HG03159 (cell line): ENCODE measurements around the gene RAPH1.

Experiments
- ATAC-seq: cut with Tn5 transposase; IDR thresholded peaks from one replicate; pipeline ENCODE4 v1.9.1; 2021; ENCODE audit warnings: mild to moderate bottlenecking, moderate library complexity; ENCODE audit not compliant: unreplicated experiment

The RAPH1 gene

DNA sequence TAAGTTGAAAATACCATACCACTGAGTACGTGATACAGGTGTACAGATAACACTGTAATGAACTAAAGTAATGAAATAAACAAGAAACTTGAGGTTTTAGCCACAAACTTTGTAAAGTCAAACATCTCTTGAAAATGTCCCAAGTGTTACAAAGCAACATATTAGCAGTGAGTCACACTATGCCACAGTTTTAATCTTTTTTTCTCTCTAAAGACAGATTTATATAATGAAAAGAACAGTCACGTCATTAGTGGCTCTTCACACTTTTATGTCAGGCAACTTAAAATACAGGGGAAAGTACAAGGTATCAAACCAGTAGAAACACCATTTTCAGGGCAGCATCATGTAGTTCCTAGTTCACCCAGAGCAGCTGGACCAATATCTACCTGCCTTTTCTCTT lies 42.1 kb downstream of the RAPH1 start:
- no peak for ATAC-seq

DNA sequence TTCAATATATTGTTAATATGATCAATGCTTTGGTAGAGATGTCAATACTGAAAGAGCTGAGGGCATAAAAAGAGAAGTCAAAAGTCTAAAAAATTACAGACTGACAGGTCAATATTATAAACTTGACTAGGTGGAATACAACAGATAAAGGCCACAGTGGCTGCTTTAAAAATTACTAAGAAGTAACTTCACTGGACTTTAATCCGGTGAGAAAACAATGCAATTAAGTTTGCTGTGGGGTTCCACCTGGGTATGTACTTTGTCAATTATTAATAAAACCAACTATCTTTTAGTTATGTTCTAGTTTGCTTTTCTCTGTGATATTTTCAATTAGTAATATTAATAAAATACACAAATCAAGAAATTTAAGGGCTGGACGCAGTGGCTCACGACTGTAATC lies 44.7 kb downstream of the RAPH1 start:
- no peak for ATAC-seq

DNA sequence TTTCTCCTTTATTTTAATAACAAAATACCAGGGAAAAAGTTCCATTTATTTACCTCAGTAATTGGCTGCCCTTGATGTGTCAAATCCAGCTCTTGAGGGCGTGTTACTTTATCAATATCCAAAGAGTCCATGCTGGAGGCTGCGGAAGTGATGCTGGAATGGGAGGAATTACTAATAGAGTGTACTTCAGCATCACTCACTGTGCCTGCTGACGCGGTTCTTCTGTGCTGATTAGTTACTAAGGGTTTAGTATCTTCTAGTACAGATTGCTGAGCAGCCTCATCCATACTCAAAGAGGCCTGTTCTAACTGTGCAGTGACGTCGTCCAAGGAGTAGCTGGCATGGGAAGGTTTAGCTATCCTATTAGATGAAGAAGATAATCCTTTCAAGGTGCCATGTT lies 45.6 kb downstream of the RAPH1 start:
- no peak for ATAC-seq

DNA sequence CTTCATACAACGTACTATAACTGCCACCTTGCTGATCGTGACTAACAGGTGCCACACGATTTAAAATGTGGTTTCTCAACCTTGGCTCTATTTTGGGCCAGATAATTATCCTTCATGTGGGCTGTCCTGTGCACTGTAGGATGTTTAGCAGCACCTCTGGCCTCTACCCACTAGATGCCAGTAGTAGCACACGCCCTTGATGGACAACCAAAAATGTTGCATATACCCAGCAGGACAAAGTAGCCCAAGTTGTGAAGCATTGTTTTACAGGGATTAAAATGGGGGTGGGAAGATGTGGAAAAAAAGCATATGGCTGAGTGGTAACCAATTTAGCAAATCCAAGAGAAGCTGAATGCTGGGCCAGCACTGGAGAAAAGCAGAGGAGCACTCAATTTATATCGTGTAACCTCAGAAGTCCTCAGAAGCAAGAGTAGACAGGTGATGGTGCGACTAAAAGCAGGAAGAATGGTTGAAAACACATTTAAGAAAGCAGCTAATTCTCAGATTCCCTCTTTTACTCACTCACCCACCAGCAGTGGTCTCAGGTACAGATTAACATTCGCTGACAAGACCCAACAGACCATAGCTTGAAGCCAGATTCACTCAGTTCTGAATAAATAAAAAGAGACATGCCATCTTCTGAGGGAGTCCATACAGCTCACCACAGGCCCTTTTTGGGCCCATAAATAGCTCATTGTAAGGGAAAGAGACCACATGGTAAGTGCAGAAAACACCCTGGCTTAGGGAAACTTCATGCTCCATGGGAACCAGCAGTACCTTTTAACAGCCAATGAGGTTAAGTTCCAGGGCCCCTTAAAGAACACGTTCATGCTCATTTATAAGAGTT lies 50.6 kb downstream of the RAPH1 start:
- ATAC-seq: peak; percentile 70

DNA sequence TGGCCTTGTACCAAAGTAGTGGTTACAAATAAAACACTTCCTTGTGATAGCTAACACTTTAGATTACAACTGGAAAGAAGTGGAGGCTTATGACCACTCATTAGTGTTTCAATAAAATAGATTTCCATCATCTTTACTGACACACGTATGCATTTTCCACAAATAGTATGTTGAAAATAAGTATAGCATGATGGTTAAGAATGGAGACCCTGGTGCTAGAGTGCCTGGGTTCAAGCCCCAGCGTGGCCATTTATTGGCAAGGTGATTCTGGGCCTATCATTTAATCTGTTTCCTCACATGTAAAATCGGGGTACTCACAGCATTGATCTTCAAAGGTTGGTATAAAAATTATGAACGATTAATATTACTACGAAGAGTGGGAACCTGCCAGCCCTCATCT lies 54.5 kb downstream of the RAPH1 start:
- ATAC-seq: no peak

DNA sequence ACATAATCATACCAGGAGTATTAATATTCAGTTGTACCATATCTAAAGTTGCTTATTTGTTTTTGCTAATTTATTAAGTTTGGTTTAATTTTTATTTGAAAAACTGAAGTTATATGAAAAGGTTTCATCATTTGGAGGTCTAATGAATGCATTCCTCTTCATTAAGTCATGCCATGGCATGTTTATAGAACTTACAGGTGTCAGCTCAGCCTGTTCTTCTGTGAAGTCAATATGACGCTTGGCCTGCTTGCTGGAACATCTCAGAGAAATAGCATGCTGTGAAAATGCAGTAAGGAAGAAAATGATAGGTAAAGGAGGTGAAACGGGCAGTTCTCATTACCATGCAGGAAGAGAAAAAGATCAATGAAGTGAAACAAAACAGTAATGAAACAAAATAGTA lies 58.2 kb downstream of the RAPH1 start:
- no peak for ATAC-seq

DNA sequence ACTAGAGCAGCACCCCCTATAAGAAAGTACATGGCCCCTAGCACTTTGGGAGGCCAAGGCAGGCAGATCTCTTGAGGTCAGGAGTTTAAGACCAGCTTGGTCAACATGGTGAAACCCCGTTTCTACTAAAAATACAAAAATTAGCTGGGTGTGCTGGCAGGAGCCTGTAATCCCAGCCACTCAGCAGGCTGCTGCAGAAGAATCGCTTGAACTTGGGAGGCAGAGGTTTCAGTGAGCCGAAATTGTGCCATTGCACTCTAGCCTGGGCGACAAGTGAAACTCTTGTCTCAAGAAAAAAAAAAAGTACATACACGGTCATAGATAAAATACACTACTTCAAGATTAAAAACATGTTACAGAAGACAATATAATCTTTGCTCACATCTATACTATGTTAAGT lies 63.8 kb downstream of the RAPH1 start:
- no peak for ATAC-seq

DNA sequence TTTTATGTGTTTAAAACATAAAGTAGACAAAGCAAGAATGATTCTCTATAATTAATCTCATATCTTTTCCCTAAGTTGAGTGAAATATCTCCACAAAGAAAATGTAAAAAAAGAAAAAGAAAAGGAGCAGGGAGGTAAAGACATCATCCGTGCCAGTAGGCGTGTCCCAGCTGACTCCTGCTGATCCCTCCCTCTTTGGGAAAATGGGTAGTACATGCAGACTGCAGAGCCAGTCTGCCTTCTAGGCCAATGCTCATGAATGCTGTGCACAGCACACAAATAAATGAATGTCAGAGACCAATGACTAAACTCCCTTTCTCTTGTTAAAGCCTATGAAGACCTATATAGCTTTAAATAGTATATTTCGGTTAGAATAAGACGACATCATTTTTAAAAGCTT lies 64.7 kb downstream of the RAPH1 start:
- ATAC-seq: no peak

DNA sequence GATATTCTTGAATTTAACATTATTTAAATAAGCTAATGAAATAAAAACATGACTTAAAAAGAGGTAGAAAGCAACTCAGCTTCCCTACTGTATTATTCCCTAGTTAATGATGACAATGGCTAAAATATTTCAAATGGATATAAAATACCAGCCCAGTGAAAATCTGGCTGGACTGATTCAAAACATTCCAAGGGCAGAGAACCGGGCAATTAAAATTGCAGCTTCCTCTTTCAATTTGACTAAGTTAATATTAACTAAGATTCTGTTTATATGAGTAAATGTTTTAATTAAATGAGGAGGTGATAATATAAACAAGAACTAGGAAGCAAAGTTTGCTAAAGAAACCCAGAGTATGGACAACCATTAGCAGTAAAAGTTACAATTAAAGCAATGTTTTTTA lies 65.6 kb downstream of the RAPH1 start:
- ATAC-seq: no peak

DNA sequence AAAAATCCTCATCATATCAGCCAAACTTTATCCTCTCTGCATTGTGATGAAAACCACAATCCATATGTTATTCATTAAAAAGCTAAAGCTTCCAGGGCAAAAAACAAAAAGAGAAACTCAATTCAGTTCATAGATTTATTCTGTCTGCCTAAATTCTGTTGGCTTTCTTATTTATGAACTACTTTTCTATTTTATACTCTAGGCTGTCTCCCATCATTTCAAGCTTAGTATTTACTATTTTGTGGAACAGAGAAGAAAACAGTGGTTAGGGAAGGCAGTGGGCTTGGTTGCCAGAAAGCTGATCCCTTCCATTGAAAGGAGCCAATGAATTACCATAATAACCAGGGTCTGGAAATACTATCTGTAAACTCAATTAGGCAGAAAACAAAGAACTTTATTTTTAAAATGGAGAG lies 71.8 kb downstream of the RAPH1 start:
- no peak for ATAC-seq

DNA sequence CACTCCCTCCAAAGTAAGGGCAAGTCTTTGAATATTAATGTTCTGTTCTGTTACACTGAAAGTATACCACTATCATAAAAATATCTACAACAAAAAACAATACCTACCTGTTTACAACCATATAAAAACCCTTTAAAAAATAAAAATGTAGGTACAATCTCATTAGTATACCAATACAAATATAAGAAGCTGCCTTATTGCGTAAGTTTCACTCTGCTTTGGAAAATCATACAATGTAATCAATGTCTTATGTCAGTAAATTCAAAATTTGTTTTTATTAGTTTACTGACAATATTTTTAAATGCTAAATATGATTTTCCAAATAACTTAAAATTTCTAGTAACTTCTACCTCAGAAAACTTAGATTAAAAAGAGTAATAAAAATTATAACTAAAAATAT lies 72.8 kb downstream of the RAPH1 start:
- no peak for ATAC-seq

DNA sequence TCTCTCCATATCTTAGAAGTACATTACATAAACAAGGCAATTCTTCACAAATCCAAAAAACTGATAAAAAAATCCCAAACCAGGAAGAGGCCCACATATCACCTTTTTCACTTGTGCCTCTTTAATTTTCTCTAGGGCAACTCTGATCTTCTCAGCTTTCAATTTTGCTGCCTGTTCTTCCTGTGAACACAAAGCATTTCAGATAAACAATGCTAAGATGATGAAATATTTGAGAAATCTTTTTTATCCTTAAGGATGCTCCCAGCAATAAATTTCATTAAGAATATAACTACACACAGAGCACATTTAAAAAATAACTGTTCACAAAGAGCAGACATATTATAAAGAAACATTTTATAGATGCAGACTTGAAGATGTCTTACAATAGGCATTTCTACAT lies 73.4 kb downstream of the RAPH1 start:
- no peak for ATAC-seq

DNA sequence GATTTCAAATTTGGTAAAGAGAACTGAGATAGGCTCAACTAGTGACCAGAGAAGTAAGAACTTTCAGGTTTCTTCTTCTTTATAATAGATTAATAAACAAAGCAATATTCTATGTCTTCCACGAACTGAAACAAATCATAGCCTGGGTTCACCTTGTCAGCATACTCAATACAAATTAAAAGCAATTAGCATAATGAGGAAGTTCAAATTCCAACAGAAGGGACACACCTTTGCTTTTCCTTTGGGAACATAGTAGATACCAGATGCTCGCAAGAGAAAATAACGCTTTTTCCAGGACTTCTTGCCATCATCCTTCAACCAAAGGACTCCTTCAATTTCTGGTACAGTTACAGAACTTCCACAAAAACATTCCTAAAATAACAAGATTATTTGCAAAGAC lies 79.9 kb downstream of the RAPH1 start:
- no peak for ATAC-seq

DNA sequence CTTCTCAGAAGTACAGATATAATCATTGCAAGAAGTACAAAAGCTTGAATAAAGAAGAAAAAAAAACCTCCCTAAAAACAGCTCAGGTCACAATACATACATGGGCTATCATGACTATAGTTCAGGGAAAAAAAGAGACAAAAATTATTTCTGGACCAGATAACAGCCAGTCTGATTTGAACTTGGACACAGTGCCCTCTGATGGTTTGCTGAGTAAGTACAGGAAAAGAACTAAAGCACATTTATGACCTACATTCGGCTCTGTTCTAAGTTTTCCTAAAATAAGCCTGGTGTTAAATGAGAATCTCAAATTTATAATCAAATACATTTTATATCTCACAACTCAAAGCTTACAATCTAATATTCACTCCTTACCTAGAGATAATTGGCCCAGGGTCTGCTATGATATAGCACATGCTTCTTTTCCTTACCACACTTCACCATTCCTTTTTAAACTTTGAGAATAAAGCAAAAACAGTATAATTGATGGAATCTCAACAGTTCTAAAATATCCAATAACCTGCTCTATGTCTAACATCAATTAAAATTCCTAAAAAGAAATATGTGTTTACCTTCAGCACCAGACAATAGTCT lies 81.1 kb downstream of the RAPH1 start:
- no peak for ATAC-seq

DNA sequence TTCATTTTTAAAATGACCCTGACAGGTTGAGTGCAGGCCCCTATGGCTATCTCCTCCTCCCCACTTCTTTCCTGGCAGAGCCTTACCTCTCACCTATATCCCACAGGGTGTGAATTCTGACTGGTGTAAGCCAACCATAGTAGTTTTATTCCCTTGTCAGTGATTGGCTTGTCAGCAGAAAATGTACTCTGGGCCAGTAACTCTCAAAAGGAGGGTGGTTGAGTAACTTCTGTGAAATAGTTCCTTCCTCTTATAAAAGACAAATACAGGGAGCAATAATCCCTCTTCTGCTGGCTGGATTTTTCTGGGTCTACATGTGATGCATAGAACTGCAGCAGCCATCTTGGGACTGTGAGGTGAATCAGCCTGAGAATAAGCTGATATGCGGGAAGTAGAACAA lies 83.4 kb downstream of the RAPH1 start:
- no peak for ATAC-seq

DNA sequence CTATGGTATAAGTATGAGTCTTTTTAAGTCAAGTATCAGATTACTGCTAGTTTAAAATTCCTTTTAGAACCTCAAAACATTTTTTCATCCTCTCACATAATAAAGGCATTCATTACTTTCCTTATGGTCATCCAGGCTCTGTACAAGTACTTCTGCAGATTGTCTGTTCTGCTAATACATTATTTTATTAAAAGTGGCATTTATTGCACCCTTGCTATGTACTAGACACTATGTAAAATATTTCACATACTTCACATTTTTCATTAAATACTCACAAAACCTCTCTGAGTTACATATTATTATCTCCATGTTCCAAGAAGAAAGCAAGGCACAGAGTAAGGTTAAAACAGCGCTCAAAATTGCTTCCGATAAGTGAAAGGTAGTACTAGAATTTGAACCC lies 84.1 kb downstream of the RAPH1 start:
- no peak for ATAC-seq

DNA sequence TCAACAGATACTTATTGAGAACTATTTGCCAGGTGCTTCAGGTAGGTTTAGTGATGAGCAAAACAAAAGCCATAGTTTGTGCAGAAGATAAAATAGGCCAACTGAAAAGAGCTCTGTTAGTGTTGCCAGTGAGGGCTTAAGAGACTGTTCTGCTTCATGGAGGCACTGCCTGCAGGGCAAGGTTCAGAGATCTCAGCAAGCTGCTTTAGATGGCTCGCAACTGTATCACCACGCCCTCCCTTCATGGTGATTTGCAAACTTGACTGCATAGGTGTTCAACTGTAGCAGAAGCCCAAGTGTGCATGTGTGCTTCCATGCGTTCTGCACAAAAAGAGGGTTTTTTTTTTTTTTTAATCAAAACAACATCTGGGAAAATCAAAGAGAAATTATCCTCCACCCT lies 84.5 kb downstream of the RAPH1 start:
- ATAC-seq: no peak

DNA sequence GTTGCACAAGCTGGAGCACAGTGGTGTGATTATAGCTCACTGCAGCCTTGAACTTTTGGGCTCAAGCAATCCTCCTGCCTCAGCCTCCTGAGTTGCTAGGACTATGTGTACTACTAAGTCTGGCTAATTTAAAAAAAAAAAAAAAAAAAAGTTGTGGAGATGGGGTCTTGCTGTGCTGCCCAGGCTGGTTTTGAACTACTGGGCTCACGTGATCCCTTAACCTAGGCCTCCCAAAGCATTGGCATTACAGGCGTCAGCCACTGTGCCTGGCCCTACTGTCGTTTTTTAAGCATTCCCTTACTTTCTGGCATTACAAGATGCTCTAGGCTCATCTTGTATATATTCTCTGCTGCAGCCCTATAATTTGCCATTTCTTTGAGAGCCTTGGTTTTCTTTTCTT lies 88.3 kb downstream of the RAPH1 start:
- no peak for ATAC-seq

DNA sequence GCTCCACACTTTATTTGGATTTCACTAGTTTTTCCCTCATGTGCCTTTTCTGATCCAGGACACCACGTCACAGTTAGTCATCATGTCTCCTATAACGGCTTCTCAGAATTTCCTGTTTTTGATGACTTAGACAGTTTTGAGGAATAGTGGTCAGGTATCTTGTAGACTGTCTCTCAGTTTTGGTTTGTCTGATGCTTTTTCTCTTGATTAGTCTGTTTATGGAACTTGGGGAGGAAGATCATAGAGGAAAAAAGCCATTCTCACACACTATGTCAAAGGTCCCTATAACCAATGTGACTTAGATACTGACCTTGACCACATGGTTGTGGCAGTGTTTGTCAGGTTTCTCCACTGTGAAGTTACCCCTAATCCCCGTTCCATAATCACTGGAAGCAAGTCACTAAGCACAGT lies 89.0 kb downstream of the RAPH1 start:
- no peak for ATAC-seq

DNA sequence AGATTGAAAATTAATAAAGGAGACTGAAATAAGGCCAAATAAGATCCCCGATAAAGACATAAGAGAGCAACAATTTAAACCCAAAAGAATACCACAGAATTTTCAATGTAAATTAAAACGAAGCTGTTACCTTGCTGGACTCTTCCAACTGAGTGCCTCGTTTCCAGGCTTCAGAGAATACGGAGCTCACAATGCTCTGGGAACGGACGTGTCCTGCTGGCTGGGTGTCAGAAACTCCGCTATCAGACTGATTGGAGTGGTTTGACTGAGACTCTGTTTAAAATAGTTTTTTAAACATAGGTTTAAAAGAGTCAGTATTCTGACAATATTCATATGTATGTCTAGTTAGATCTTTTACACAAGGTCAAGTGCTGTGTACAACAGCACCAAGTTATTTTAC lies 90.4 kb downstream of the RAPH1 start:
- no peak for ATAC-seq

DNA sequence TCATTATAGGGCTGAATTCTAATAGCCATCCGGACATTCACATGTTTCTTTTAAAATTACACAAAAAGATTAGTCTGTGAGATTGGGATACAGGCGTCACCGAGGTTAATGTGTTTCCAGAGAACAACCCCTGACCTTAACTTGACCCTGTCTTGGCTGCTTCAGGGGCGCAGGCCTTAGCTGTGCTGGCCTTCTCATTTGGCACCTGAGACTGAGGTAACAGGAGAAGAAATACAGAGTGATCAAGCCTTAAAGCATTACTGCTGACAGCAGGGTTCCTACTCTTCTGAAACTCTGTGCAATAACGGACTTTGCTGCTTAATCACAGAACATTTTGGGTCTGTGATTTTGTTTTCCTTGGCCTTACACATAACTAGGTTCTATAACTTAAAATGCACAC lies 92.6 kb downstream of the RAPH1 start:
- no peak for ATAC-seq

DNA sequence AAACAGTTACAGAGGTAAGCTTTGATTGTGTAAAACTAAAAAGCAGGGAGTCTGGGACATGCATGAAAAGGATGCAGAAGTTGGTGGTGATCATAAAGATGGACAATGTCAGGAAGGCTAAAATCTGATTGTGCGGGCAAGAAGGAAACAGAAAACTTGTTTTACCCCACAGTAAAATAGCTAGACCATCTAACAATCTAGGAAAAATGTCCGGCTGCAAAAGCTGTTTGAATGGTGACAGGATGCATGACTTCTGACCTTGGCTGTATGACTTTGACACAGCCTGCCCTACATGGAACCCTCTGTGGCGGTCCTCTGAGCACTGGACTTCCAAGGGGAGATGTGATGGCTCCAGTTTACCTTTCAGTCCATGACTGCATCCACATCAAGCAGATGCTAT lies 93.6 kb downstream of the RAPH1 start:
- no peak for ATAC-seq

DNA sequence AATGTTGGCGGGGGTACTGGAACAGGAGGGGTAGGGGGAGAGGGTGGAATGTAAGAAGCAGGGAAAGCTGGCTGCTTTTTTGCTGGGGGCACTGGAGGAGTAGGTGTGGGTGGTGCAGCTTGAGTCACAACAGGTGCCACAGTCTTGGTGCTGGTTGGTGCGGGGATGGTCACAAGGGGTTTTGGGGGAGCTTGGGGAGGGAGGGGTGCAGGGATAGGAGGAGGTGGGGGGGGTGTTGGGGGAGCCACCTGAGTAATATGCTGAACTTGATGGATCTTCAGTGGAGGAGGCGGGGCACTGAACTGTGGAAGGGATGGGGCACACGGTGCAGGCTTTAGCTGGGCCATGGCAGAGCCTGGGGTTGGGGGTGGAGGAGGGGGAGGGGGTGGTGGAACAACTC lies 94.4 kb downstream of the RAPH1 start:
- no peak for ATAC-seq
